Renal cortical epithelial cell (primary cell): ENCODE data around the gene PLCD4. TPM values are rescaled to one million over a fixed set of nuclear protein-coding genes. Genes with fewer than 3 reads are reported as not detected.
A peak's percentile ranks its signal among the peaks of the same experiment; 100 is the strongest.

Experiments used
- DNase-seq: peaks from one replicate; pipeline ENCODE4 v3.0.0-alpha.2; 2011; ENCODE audit warnings: low read depth
- total RNA-seq: library from RNA; depleted of rRNA; stranded (reverse); fragments of >200 nt; gene quantifications from 2 replicates; pipeline ENCODE4 v1.2.3, GENCODE V29; 2014

Gene PLCD4
- total RNA-seq, 1 donor from 2014 or later: 2.9 TPM

DNA sequence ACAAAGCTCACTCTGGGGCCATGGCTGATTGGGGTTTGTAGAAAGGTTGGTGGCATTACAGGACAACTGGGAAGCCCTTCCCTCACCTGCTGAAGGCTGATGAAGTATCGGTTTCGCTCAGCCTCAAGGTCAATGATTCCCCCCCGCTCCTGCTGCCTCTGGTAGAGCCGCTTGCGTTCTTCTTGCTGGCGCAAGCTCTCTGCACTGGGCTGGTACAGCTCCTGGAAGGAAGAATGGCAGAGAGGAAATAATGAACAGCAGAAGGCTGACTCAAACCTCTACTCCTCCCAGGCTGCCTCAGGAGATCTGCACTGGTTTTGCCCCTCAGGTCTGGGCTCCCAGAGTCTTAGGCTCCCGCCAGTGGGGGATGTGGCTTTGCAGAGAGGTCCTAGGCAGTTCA, 57.0 kb downstream of the PLCD4 start:
- no peak for DNase-seq

DNA sequence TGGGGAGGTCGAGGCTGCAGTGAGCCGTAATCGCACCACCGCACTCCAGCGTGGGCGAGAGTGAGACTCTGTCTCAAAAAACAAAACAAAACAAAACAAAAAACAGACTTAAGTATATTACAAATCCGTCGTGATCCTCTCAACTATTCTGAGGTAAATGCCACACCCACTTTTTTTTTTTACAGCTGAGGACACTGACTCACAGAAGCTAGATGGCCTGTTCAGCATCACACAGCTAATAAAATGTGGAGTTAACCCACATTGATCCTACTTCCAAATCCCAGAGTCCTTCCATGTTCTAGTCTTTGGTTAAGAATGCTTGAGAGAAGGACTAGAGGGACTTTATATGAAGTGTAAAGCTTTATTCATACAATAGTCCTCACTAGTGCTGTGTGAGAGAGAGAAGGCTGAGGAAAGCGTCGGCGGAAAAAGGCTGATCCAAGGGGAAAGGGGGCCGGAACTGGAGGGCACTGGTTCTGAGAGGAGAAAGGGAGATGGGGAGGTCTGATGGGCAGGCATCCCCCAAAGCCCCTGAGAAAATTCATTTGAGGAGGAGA, 63.5 kb downstream of the PLCD4 start:
- peak; percentile 41 for DNase-seq

DNA sequence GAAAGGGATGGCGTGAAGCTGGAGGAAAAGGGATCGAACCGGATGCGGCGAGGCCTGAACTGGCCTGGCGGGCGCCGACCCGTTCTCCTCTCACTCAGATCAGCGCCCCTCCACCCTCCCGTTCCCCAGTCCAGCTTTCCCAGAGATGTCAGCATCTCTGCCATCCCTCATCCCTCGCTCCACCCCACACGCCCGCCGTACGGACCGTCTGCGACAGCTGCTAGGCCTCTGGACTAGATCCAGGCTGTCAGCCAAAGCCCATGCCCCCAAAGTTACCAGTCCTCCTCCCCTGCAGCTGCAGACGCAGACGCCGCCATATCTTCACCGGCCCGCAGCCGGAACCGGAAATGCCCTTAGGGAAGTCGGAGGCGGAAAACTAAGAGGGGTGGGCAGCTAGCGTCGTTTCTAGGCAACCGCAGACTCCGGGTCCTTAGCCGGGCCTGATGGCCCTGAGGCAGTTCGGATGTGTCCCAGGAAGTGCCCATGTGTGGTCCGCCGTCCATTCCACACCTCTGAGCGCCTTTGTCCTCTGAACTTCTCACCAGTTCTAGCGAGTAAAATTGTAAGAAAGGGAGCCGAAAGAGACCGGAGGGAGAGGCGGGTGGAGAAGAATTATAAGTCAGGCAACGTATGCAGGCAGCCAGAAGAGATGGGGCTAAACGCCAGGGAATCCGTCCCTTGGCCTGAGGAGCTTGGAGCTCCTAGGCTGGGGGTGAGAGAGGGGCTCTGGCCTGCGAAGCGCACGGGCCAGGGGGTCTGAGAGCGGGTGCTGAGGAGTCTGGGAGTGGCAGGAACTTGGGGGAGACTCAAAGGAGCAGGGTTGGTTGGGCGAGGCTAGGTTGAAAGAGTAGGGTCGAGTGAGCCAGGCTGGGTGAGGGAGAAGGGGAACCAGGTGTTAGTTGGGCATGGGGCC, 64.2 kb downstream of the PLCD4 start, which contains the start of the genes RNF25 and STK36:
Gene RNF25, minus strand, starts transcription at position 349 of the 913 bp plus-strand sequence. Its CDS starts 32 bp downstream, at position 317.
Gene STK36, plus strand, starts transcription at position 433 of the 913 bp plus-strand sequence. CDS start 744 bp downstream, outside the sequence.
- DNase-seq: peak; percentile 81

DNA sequence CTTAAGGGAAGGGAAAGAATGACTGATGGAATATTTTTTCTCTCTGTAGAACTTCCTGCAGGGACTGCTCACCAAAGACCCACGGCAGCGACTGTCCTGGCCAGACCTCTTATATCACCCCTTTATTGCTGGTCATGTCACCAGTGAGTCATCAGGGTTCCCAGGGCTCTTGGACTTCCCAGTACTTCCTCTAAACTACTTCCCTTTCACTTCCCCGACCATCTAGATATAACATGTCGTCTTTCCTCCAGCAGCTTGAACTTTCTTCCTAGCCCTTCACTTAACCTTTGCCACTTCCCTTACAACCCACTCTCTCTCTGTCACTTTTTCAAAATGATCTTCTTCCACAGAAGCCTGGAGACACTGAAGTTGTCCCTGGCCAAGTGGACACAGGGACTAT, 71.4 kb downstream of the PLCD4 start:
- no peak for DNase-seq

DNA sequence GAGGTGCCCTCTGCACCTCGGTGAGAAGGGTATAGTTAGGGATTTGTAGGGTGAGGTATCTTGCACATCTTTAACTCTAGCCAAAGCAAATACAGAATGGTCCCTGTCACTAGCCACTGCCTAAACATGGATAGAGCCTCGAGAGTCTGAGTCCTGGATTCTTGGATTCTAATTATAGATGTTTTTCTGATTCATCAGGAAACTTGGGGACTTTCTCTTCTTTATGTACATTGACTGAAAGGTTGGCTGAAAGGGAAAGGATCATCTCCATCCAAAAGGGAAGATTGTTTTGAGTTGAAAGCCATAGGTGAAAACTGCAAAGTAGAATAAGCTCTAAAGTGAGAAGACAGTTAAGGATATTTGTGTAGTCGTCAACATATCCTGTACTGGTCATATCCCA, 72.4 kb downstream of the PLCD4 start:
- no peak for DNase-seq

Other genes with a start within 250 kb of the PLCD4 start
- 0.05 TPM in 1 of 2 replicates, not detected in the other for gene SLC11A1, start 225.6 kb upstream of the PLCD4 start, total RNA-seq
- gene CTDSP1, start 208.0 kb upstream of the PLCD4 start, total RNA-seq: 23.4 and 65.2 TPM in 2 replicates
- gene VIL1, start 188.8 kb upstream of the PLCD4 start, total RNA-seq: 0.05 TPM in 1 of 2 replicates, not detected in the other
- 9.2 and 12.2 TPM in 2 replicates for gene USP37, start 39.5 kb upstream of the PLCD4 start, total RNA-seq
- 29.4 and 43.9 TPM in 2 replicates for gene CNOT9, start 39.1 kb upstream of the PLCD4 start, total RNA-seq
- 3.5 and 15.6 TPM in 2 replicates for gene ZNF142, start 51.7 kb downstream of the PLCD4 start, total RNA-seq
- gene BCS1L, start 51.8 kb downstream of the PLCD4 start, total RNA-seq: 30.0 and 35.6 TPM in 2 replicates
- gene RNF25, start 64.1 kb downstream of the PLCD4 start, total RNA-seq: 21.1 and 29.5 TPM in 2 replicates
- gene STK36, start 64.2 kb downstream of the PLCD4 start, total RNA-seq: 9.2 and 50.5 TPM in 2 replicates
- gene TTLL4, start 102.9 kb downstream of the PLCD4 start, total RNA-seq: 4.9 and 17.9 TPM in 2 replicates
- gene CYP27A1, start 174.2 kb downstream of the PLCD4 start, total RNA-seq: 18.6 and 42.8 TPM in 2 replicates
- not detected in 2 replicates for gene PRKAG3, start 223.9 kb downstream of the PLCD4 start, total RNA-seq